Karpas-422 (cell line): Measurements from ENCODE around the gene TFF3. TPM values are rescaled to one million over a fixed set of nuclear protein-coding genes. Genes with fewer than 3 reads are reported as not detected.

Source experiments
- DNase-seq: peaks from one replicate; pipeline ENCODE4 v3.0.0-alpha.2; 2015
- H2AFZ ChIP-seq: fragments of 200-600 bp; sonication (generic); 2 replicates; pipeline ENCODE4 v1.6.1; 2014; ENCODE audit warnings: antibody characterized with exemption, low read length, mixed read lengths
- H3K27ac ChIP-seq: fragments of 200-600 bp; sonication (generic); 2 replicates; pipeline ENCODE4 v1.5.1; 2014; ENCODE audit warnings: mild to moderate bottlenecking, low read length, moderate library complexity
- H3K27me3 ChIP-seq: fragments of 200-600 bp; sonication (generic); 2 replicates; pipeline ENCODE4 v1.6.1; 2014; ENCODE audit warnings: low read length, mixed read lengths
- H3K36me3 ChIP-seq: fragments of 200-600 bp; sonication (generic); 2 replicates; pipeline ENCODE4 v1.6.1; 2014; ENCODE audit warnings: low read length, mixed read lengths; ENCODE audit not compliant: insufficient read depth
- H3K4me1 ChIP-seq: fragments of 200-600 bp; sonication (generic); 2 replicates; pipeline ENCODE4 v1.6.1; 2014; ENCODE audit warnings: mild to moderate bottlenecking, low read length, mixed read lengths
- H3K4me2 ChIP-seq: fragments of 200-600 bp; sonication (generic); 2 replicates; pipeline ENCODE4 v1.6.1; 2014; ENCODE audit warnings: low read length, low read depth, mild to moderate bottlenecking; ENCODE audit not compliant: poor library complexity, severe bottlenecking
- H3K4me3 ChIP-seq: fragments of 200-600 bp; sonication (generic); 2 replicates; pipeline ENCODE4 v1.5.1; 2014; ENCODE audit warnings: mild to moderate bottlenecking, antibody characterized with exemption, low read length, mixed read lengths
- H3K79me2 ChIP-seq: fragments of 200-600 bp; sonication (generic); 2 replicates; pipeline ENCODE4 v1.6.1; 2014; ENCODE audit warnings: mild to moderate bottlenecking, low read length, mixed read lengths
- H3K9ac ChIP-seq: fragments of 200-600 bp; sonication (generic); 2 replicates; pipeline ENCODE4 v1.6.0; 2014; ENCODE audit warnings: low read length
- H3K9me2 ChIP-seq: fragments of 200-600 bp; sonication (generic), shearing (Covaris generic); replicated peaks from 2 replicates; pipeline ENCODE4 v1.6.0; 2014; ENCODE audit warnings: mild to moderate bottlenecking, low read length, moderate library complexity; ENCODE audit not compliant: insufficient read depth
- H3K9me3 ChIP-seq: fragments of 300-700, 200-600 bp; sonication (generic); 2 replicates; pipeline ENCODE4 v1.6.1; 2014; ENCODE audit warnings: low read length, mixed read lengths
- H4K20me1 ChIP-seq: fragments of 200-600 bp; sonication (generic); 2 replicates; pipeline ENCODE4 v1.6.1; 2014; ENCODE audit warnings: mild to moderate bottlenecking, antibody characterized with exemption, low read length, low read depth; ENCODE audit not compliant: insufficient read depth
- total RNA-seq: library from RNA; depleted of rRNA; stranded (reverse); fragments of >200 nt; shearing (Covaris generic); gene quantifications from 2 replicates; pipeline ENCODE4 v1.2.3, GENCODE V29; 2014; ENCODE audit warnings: low replicate concordance

The TFF3 gene
- total RNA-seq, 1 experiment from 2014 or later, result not detected

- H3K79me2 ChIP-seq, result no peaks in the 10 kb centered on the region
- H3K4me2 ChIP-seq, result no peak overlapping the region
- H3K9ac ChIP-seq, result no peak overlapping the region
- no peaks in the 10 kb centered on the region for H3K4me1 ChIP-seq
- DNase-seq, result no peak
- no peak overlapping the region for H2AFZ ChIP-seq
- no peak overlapping the region for H3K4me3 ChIP-seq
- H3K9me2 ChIP-seq, result no peaks in the 10 kb centered on the region
- H3K36me3 ChIP-seq, result no peaks in the 10 kb centered on the region
- H3K9me3 ChIP-seq, result no peaks in the 10 kb centered on the region
- H4K20me1 ChIP-seq, result peaks cover 3% of the 10 kb centered on the region; the same call in 1 of the 2 replicates
- no peak overlapping the region for H3K27ac ChIP-seq
- H3K27me3 ChIP-seq, result no peaks in the 10 kb centered on the region
These were observed 6.9 kb downstream of the TFF3 start for GRCh38 chr21:42308161-42308913.

GRCh38 chr21:42307106-42307505 is 8.1 kb downstream of the TFF3 start:
- H3K9ac ChIP-seq, result no peak overlapping the region
- H3K27me3 ChIP-seq, result no peaks in the 10 kb centered on the region
- peaks cover 5% of the 10 kb centered on the region; the same call in 1 of the 2 replicates for H3K4me1 ChIP-seq
- no peak for DNase-seq
- H3K4me2 ChIP-seq, result no peak overlapping the region
- no peak overlapping the region for H3K27ac ChIP-seq
- no peaks in the 10 kb centered on the region for H3K9me3 ChIP-seq
- H3K4me3 ChIP-seq, result no peak overlapping the region
- no peaks in the 10 kb centered on the region for H3K36me3 ChIP-seq
- no peaks in the 10 kb centered on the region for H3K79me2 ChIP-seq
- H3K9me2 ChIP-seq, result no peaks in the 10 kb centered on the region
- H2AFZ ChIP-seq, result no peak overlapping the region
- H4K20me1 ChIP-seq, result peaks cover 3% of the 10 kb centered on the region; the same call in 1 of the 2 replicates

- no peak overlapping the region for H3K27ac ChIP-seq
- H3K4me3 ChIP-seq, result no peak overlapping the region
- peaks cover 5% of the 10 kb centered on the region; the same call in 1 of the 2 replicates for H3K4me1 ChIP-seq
- DNase-seq, result no peak
- no peaks in the 10 kb centered on the region for H3K9me3 ChIP-seq
- H3K27me3 ChIP-seq, result no peaks in the 10 kb centered on the region
- H3K9me2 ChIP-seq, result no peaks in the 10 kb centered on the region
- no peaks in the 10 kb centered on the region for H3K36me3 ChIP-seq
- peaks cover 3% of the 10 kb centered on the region; the same call in 1 of the 2 replicates for H4K20me1 ChIP-seq
- no peak overlapping the region for H3K4me2 ChIP-seq
- H2AFZ ChIP-seq, result no peak overlapping the region
- no peak overlapping the region for H3K9ac ChIP-seq
- H3K79me2 ChIP-seq, result no peaks in the 10 kb centered on the region
These were observed 8.7 kb downstream of the TFF3 start for GRCh38 chr21:42306366-42307035.

- no peaks in the 10 kb centered on the region for H3K9me2 ChIP-seq
- no peak for DNase-seq
- no peak overlapping the region for H3K4me3 ChIP-seq
- no peak overlapping the region for H3K4me2 ChIP-seq
- peaks cover 5% of the 10 kb centered on the region; the same call in 1 of the 2 replicates for H3K4me1 ChIP-seq
- no peak overlapping the region for H2AFZ ChIP-seq
- no peaks in the 10 kb centered on the region for H3K36me3 ChIP-seq
- no peak overlapping the region for H3K9ac ChIP-seq
- H3K27ac ChIP-seq, result no peak overlapping the region
- H4K20me1 ChIP-seq, result peaks cover 3% of the 10 kb centered on the region; the same call in 1 of the 2 replicates
- H3K9me3 ChIP-seq, result no peaks in the 10 kb centered on the region
- no peaks in the 10 kb centered on the region for H3K79me2 ChIP-seq
- H3K27me3 ChIP-seq, result no peaks in the 10 kb centered on the region
These were observed 9.5 kb downstream of the TFF3 start for GRCh38 chr21:42305707-42306147.

- Histone ChIP-seq H3K4me1 (peaks cover 5% of the 10 kb centered on the region; the same call in 1 of the 2 replicates), H3K4me3 (no peak overlapping the region), H2AFZ (no peak overlapping the region), H3K27me3 (no peaks in the 10 kb centered on the region), H4K20me1 (no peaks in the 10 kb centered on the region; the same call in 1 of the 2 replicates), H3K9me3 (no peaks in the 10 kb centered on the region), H3K9me2 (no peaks in the 10 kb centered on the region), H3K36me3 (no peaks in the 10 kb centered on the region), H3K9ac (no peak overlapping the region), H3K27ac (no peak overlapping the region), H3K79me2 (no peaks in the 10 kb centered on the region), H3K4me2 (no peak overlapping the region)
- DNase-seq, result no peak
These were observed 10.4 kb downstream of the TFF3 start for GRCh38 chr21:42304556-42305454.

GRCh38 chr21:42303443-42303842 is 11.8 kb downstream of the TFF3 start:
- no peak overlapping the region for H3K9ac ChIP-seq
- no peak overlapping the region for H3K4me2 ChIP-seq
- H3K79me2 ChIP-seq, result no peaks in the 10 kb centered on the region
- H3K36me3 ChIP-seq, result no peaks in the 10 kb centered on the region
- no peaks in the 10 kb centered on the region for H3K27me3 ChIP-seq
- no peak overlapping the region for H3K4me3 ChIP-seq
- no peak overlapping the region for H3K27ac ChIP-seq
- no peaks in the 10 kb centered on the region for H3K9me2 ChIP-seq
- no peak overlapping the region for H2AFZ ChIP-seq
- no peaks in the 10 kb centered on the region for H4K20me1 ChIP-seq
- no peaks in the 10 kb centered on the region for H3K9me3 ChIP-seq
- DNase-seq, result no peak
- peaks cover 5% of the 10 kb centered on the region; the same call in 1 of the 2 replicates for H3K4me1 ChIP-seq

- Histone ChIP-seq H3K9ac (no peak overlapping the region), H3K79me2 (no peaks in the 10 kb centered on the region), H3K36me3 (no peaks in the 10 kb centered on the region), H3K9me2 (no peaks in the 10 kb centered on the region), H3K27me3 (no peaks in the 10 kb centered on the region), H3K27ac (no peak overlapping the region), H3K4me3 (no peak overlapping the region), H3K9me3 (no peaks in the 10 kb centered on the region), H3K4me1 (peaks cover 5% of the 10 kb centered on the region; the same call in 1 of the 2 replicates), H2AFZ (no peak overlapping the region), H4K20me1 (no peaks in the 10 kb centered on the region), H3K4me2 (no peak overlapping the region)
- no peak for DNase-seq
These were observed 12.4 kb downstream of the TFF3 start for GRCh38 chr21:42302794-42303193.
